GM18951 (cell line): ENCODE results near the gene SPINK7.
"Not testable (repeated sequence)": the region's sequence is repeated elsewhere in the genome, so short reads cannot be mapped to it uniquely, and the experiment has no call there.

Source experiments
- POLR2A ChIP-seq: IDR thresholded peaks from 4 replicates; pipeline ENCODE4 v1.6.1; 2011; ENCODE audit warnings: mild to moderate bottlenecking; ENCODE audit not compliant: insufficient read length, insufficient read depth; ENCODE audit errors: extremely low read depth
- in situ Hi-C: fragments of 300-500 bp; cut with MboI; formaldehyde crosslinking; loops from one replicate; pipeline ENCODE4 v1.12.0; 2022; ENCODE audit warnings: low sequenced_read_pairs, mixed read lengths, inconsistent platforms; ENCODE audit not compliant: unreplicated experiment

The SPINK7 gene

DNA sequence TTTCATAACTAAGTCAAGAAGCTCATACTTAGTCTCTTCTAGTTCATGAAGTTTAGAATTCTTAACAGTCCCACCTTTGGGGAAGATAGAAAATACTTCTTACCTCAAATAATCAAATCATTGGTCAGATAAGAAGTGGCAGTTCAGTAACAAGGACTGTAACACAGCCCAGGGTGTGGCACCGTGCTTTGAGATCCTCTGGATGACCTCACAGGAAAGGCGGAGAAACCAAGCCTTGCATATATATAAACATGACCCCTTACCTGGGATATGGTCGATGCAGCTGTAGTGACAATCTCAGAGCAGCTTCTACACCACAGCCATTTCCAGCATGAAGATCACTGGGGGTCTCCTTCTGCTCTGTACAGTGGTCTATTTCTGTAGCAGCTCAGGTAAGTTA lies at the start of gene SPINK7:
TSS of gene SPINK7 (plus strand) at position 271 of the 400 bp plus-strand sequence. CDS start at position 332, 61 bp downstream.
- TF ChIP-seq POLR2A = no peak
- in situ Hi-C loops = no loop called here

DNA sequence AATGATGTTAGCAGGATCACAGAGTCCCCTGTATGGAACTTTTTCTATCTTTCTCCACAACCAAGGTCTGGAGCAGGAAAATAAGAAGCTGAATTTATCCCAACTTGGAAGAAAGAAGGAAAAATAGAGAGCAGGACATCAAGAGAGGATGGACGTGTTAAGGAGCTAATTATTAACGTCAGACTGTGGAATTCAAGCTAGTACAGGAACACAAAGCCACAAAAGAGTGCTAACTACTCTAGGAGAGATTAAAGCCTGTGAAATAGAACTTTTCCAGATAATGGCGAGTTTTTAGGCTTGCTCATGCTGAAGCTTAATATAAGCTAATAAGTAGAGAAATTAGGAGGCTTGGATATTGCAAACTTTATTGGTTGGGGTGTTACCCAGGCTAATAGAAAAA lies 44.3 kb upstream of the SPINK7 start:
- in situ Hi-C loops = no loop called here
- no peak for TF ChIP-seq POLR2A

DNA sequence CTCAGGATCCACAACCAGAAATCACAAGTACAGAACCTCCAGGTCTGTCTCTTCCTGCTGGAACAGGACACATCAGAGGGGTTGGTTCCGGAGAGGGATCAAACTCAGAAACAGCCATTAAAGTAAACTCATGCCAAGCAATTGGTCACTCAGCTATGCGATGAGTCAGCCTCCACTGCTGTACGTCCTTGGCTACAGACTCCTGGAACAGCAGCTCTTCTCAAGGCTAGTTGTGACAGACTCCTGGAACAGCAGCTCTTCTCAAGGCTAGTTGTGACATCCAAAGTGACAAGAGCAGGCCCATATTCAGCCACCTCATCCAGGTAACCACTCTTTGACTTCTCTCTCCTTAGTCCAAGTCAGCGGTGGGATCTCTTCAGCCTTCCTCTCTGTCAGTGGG lies 43.7 kb upstream of the SPINK7 start, which contains the start of gene SPINK13:
TSS of gene SPINK13 (plus strand) at position 229 of the 400 bp plus-strand sequence. CDS start 1,279 bp downstream, outside the sequence.
- no peak for TF ChIP-seq POLR2A
- in situ Hi-C loops = no loop called here

DNA sequence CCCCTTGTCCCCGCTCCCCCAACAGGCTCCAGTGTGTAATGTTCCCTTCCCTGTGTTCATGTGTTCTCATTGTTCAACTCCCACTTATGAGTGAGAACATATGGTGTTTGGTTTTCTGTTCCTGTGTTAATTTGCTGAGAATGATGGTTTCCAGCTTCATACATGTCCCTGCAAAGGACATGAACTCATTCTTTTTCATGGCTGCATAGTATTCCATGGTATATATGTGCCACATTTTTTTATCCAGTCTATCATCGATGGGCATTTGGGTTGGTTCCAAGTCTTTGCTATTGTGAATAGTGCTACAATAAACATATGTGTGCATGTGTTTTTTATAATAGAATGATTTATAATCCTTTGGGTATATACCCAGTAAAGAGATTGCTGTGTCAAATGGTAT lies 37.1 kb upstream of the SPINK7 start:
- in situ Hi-C loops = not testable (repeated sequence)

DNA sequence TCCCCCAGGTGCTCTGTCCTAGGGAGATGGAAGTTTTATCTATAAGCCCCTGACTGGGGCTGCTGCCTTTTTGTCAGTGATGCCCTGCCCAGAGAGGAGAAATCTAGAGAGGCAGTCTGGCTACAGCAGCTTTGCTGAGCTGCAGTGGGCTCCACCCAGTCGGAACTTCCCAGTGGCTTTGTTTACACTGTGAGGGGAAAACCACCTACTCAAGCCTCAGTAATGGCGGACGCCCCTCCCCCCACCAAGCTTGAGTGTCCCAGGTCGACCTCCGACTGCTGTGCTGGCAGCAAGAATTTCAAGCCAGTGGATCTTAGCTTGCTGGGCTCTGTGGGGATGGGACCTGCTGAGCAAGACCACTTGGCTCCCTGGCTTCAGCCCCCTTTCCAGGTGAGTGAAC lies 31.3 kb upstream of the SPINK7 start:
- in situ Hi-C loops = not testable (repeated sequence)

DNA sequence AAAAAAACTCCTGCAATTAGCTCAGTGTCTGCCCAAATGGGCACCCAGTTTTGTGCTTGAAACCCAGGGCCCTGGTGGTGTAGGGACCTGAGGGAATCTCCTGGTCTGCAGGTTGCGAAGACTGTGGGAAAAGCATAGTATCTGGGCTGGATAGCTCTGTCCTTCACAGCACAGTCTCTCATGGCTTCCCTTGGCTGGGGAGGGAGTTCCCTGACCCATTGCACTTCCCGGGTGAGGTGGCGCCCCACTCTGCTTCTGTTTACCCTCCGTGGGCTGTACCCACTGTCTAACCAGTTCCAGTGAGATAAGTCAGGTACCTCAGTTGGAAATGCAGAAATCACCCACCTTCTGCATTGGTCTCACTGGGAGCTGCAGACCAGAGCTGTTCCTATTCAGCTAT lies 30.9 kb upstream of the SPINK7 start:
- in situ Hi-C loops = not testable (repeated sequence)

DNA sequence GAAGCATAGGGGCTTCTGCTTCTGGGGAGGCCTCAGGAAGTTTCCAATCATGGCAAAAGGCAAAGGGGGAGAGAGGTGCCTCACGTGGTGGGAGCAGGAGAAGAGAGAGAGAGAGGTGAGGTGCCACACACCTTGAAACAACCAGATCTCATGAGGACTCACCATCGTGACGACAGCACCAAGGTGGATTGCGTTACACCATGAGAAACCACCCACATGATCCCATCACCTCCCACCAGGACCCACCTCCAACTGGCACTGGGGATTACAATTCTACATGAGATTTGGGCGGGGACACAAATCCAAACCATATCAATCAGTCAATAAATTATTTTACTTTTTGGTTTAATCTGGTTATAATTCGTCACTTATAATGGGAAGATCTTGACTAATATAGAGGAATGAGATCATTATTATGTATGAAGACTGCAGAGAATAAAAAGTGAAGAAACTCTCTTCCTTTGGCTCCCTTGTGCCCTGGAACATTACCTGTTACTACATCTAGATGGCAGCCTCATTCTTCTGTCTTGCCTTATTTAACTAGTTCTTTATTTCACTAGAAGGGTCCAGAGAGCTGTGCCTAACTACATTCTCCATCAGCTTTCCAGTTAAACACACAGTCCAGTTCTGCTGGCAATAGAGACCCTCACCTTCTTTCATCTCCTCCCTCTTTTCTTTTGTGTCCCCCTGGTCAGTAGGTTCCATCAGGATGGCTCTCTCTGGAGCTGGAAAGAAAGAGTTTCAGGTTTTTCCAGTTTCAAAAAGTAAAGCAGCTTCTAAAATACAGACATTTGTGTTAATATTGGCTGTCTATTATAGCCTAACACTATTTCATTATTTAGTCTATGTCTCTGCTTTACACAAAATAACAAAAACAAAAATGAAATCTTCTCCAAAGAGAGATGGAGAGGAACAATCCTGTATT lies 21.7 kb upstream of the SPINK7 start:
- no peak for TF ChIP-seq POLR2A
- in situ Hi-C loops = no loop called here

DNA sequence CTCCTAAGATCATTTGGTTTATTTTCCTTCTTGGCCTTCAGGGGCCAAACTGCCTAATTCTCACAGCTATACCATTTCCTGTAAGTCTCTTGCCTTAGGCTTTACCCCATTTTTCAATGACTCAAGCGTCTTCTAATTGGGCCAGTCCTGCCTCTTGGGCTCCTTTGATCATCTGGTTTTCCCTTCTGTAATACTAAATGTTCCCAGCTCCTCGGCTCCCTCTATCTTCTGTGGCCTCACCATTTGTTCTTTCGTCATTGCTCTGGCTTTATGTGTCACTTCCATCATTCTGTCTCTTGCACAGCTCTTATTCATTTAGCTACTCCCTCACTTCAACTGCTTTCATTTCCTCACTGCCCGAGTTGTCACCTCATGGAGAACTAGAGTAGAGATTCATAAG lies 14.5 kb upstream of the SPINK7 start:
- in situ Hi-C loops = no loop called here
- no peak for TF ChIP-seq POLR2A

DNA sequence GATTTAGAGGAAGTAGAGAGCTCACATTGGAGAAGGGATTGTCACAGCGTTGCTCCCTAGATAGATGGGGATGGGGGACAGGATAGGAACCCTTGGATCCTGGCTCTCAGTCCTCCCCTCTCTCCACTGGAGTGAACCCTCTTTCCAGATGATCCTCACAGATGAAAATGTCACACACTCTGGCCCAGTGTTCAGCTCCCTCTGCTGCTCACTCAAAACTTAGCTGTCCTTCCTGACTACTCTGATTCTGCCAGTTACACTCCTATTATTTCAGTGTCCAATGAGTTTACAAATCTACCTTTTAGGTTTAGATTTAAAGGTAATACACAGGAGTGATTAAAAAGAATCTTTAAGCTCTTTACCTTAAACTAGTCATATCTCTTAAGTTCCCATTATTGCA lies 5.8 kb upstream of the SPINK7 start:
- in situ Hi-C loops = no loop called here
- no peak for TF ChIP-seq POLR2A

DNA sequence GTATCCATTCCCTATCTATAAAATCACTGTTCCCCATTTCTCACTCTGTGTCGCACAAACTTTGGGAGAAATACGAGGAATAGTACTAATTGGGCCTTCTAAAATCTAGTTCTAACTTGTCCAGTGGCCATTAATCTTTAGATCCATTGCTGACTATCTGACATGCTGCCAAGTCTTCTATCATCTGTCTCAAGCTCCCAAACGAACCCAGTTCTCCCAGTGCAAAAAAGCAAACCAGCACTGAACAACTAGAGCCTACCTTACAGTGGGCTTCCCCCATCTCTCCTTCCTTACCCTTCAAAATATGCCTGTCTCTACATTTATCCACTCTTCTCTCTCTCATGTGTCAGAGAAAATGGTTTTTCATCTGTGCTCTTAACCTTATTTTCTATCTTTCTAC lies 3.2 kb upstream of the SPINK7 start:
- TF ChIP-seq POLR2A = no peak
- in situ Hi-C loops = no loop called here

DNA sequence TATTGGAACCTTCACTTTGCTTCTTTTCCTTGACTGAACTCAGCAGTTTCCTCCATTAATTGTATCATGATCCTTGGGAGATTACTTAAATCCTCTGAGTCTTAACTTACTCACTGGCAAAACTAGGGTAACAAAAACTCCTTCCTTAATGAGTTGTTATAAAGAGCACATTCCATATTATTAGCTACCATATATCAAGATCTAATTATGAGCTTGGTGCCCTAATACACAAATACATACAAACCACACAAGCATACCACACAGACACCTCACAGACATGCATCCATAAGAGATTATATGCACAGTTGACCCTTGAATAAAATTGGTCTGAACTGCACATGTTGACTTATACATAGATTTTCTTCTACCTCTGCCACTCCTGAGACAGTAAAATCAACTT lies 2.5 kb upstream of the SPINK7 start:
- in situ Hi-C loops = no loop called here
- TF ChIP-seq POLR2A = no peak

DNA sequence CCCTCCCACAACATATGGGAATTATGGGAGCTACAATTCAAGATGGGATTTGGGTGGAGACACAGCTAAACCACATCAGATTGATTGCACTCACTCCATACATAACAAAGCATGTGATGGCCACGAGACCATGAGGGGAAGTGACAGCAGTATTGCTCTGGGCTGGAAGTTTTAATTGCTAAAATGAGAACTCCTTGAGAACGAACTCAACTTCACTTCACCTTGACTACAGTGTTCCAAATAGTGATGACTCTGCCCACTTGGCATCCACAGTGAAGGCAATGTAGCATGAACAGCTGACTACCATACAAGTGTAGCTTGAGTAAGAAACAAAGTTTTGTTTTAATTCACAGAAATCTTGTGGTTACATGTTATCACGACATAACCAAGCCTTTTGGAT lies 739 bp upstream of the SPINK7 start:
- TF ChIP-seq POLR2A = no peak
- in situ Hi-C loops = no loop called here

DNA sequence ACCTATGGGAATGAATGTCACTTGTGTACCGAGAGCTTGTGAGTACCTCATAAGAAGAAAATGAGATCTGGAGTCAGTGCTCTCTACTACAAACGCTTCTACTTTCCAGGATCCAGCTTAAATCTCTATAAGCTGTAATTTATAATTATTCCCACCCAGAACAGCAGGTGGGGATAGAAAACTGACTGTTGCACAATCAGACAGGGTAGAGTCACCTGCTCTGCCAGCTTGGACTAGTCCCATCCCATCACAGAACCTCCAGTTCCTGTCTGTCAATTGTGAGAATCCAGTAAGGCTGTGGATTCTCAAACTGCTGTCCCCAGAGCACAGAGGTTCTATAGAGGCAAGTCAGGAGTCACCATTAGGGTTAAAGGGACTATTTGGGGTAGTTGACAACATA lies 2.0 kb downstream of the SPINK7 start:
- in situ Hi-C loops = no loop called here

DNA sequence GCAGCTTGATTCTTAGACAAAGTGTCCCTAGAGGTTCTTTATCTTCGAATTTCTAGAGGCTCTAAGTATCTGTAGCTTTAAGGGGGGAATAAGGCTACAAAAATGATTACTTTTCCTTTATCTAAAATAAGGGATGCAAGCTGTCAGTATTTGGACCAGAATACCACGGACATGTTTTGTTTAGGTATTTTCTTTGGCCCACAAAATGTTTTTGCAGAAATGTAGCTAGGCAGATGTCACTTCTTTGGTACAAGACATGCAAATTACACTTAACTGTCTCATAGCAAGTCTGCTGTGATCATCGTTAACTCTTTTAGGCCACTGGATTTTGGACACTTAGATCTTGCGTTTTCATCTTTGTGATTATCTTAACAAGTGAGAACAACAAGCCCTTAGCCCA lies 2.5 kb downstream of the SPINK7 start:
- TF ChIP-seq POLR2A = no peak
- in situ Hi-C loops = no loop called here

More for the DNA sequence above, 2.0 kb downstream of the SPINK7 start:
- no peak for TF ChIP-seq POLR2A

DNA sequence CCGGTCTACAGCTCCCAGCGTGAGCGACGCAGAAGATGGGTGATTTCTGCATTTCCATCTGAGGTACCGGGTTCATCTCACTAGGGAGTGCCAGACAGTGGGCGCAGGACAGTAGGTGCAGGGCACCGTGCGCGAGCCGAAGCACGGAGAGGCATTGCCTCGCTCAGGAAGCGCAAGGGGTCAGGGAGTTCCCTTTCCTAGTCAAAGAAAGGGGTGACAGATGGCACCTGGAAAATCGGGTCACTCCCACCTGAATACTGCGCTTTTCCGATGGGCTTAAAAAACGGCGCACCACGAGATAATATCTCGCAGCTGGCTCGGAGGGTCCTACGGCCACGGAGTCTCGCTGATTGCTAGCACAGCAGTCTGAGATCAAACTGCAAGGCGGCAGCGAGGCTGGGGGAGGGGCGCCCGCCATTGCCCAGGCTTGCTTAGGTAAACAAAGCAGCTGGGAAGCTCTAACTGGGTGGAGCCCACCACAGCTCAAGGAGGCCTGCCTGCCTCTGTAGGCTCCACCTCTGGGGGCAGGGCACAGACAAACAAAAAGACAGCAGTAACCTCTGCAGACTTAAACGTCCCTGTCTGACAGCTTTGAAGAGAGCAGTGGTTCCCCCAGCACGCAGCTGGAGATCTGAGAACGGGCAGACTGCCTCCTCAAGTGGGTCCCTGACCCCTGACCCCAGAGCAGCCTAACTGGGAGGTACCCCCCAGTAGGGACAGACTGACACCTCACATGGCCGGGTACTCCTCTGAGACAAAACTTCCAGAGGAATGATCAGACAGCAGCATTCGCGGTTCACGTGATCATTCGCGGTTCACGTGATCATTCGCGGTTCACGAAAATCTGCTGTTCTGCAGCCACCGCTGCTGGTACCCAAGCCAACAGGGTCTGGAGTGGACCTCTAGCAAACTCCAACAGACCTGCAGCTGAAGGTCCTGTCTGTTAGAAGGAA lies 8.1 kb downstream of the SPINK7 start:
- in situ Hi-C loops = not testable (repeated sequence)
